Lower leg skin (tissue), 4 donors: ENCODE data around the gene ATP13A3. TPM values are rescaled to one million over a fixed set of nuclear protein-coding genes. Genes with fewer than 3 reads are reported as not detected.
A peak's percentile ranks its signal among the peaks of the same experiment; 100 is the strongest.
"Not testable (repeated sequence)": the region's sequence is repeated elsewhere in the genome, so short reads cannot be mapped to it uniquely, and the experiment has no call there.

Source experiments
- DNase-seq, 2 donors: peaks; one replicate each; pipeline ENCODE4 v3.0.0-alpha.2; 2019; ENCODE audit warnings: low spot score in 2 of 2
- H3K4me3 ChIP-seq: fragments of 200-600 bp; sonication (generic); 2 replicates; pipeline ENCODE4 v1.5.1; 2017; ENCODE audit warnings: mild to moderate bottlenecking, low read depth; ENCODE audit not compliant: poor library complexity, severe bottlenecking
- POLR2A ChIP-seq, 2 donors: fragments of 450-650 bp; IDR thresholded peaks; one replicate each; pipeline ENCODE4 v1.6.1; 2016 to 2017; ENCODE audit warnings: antibody characterized with exemption in 2 of 2, mild to moderate bottlenecking in 1 of 2, moderate library complexity in 1 of 2
- WGBS, 2 donors: methylation state at CpG; one replicate each; pipeline ENCODE4 v1.1.5; 2018; 5-methylcytosine and 5-hydroxymethylcytosine counted together
- intact Hi-C: fragments of 100-400 bp; cut with DNase I; formaldehyde crosslinking; loops from one replicate; pipeline ENCODE4 v1.15.0; 2023; ENCODE audit warnings: low total_unique reads
- total RNA-seq, 4 donors: library from RNA; depleted of rRNA; stranded (reverse); fragments of >200 nt; gene quantifications; one replicate each; pipeline ENCODE4 v1.1.0, GENCODE V29; 2016
- TF ChIP-seq, protein P1 (sequence below), 3 donors: fragments of 450-650 bp; IDR thresholded peaks; one replicate each; pipeline ENCODE4 v1.5.1; 2016; ENCODE audit warnings: antibody characterized with exemption in 3 of 3, mild to moderate bottlenecking in 3 of 3, moderate library complexity in 2 of 3

Gene ATP13A3
- 10 to 100 TPM; 35.0 to 40.6 (median 38.2) TPM for total RNA-seq

DNA sequence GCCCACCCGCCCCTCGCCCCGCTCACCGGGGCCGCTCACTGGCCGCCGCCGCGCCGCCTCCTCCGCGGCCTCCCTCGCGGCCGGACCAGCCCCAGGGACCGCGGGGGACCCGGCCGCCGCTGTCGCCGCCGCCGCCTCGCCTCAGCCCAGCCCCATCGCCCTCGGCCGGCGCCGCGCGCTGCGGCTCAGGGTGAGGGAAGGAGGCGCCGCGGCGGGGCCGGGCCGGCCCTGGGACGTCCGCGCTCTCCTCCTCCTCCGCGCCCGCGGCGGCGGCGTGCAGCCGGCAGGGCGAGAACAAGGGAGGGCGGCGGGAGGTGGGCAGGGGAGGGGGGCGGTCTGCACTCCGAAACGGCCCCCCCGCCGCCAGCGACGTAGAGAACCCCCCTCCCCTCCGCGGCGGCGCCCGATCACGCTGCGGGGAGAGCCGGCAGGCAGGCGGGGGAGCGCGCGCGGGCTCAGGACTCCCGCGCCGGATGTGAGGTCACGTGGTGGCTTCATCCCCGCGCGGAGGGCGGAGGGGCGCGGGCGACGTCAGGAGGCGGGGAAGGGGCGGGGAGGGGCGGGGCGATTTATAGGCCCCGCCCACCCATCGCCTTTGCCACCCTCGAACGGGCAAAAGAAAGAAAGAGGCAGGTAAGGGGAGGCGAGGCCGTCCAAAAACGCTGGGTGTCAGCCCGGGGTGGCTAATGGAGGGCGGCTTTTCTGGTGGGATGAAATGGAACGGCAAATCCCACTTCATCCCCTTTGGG, at the start of gene ATP13A3:
Gene ATP13A3 (minus strand): TSS at position 463 of the 749 bp plus-strand sequence. CDS start 24,812 bp downstream, outside the sequence.
- peak; percentile 77 to 97 for DNase-seq
- intact Hi-C loops: no loop called here
- peak in 1 of 2 donors; percentile 67 for TF ChIP-seq POLR2A (IDR thresholded peaks at IDR 0.05)
- TF ChIP-seq, protein P1, sequence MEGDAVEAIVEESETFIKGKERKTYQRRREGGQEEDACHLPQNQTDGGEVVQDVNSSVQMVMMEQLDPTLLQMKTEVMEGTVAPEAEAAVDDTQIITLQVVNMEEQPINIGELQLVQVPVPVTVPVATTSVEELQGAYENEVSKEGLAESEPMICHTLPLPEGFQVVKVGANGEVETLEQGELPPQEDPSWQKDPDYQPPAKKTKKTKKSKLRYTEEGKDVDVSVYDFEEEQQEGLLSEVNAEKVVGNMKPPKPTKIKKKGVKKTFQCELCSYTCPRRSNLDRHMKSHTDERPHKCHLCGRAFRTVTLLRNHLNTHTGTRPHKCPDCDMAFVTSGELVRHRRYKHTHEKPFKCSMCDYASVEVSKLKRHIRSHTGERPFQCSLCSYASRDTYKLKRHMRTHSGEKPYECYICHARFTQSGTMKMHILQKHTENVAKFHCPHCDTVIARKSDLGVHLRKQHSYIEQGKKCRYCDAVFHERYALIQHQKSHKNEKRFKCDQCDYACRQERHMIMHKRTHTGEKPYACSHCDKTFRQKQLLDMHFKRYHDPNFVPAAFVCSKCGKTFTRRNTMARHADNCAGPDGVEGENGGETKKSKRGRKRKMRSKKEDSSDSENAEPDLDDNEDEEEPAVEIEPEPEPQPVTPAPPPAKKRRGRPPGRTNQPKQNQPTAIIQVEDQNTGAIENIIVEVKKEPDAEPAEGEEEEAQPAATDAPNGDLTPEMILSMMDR (IDR thresholded peaks at IDR 0.05): no peak
- 1% methylated on average over 42 to 52 of the region's 99 CpGs for WGBS, 2 donors
- peak within 1 kb of the TSS; percentile 46 for H3K4me3 ChIP-seq

DNA sequence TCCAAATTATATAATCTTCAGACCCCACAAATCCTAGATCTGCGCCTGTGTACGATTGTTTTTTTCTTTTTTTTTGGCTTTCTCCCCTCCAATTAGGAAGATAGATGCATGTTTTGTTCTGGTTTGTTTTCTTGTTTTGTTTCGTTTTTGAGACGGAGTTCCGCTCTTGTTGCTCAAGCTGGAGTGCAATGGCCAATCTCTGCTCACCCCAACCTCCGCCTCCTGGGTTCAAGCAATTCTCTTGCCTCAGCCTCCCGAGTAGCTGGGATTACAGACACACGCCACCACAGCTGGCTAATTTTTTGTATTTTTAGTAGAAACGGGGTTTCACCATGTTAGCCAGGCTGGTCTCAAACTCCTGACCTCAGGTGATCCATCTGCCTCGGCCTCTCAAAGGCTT, 48.4 kb upstream of the ATP13A3 start:
- intact Hi-C loops, DNase-seq, H3K4me3 ChIP-seq: not testable (repeated sequence)
- 79 to 97% methylated on average over 10 of the region's 10 CpGs for WGBS, 2 donors

DNA sequence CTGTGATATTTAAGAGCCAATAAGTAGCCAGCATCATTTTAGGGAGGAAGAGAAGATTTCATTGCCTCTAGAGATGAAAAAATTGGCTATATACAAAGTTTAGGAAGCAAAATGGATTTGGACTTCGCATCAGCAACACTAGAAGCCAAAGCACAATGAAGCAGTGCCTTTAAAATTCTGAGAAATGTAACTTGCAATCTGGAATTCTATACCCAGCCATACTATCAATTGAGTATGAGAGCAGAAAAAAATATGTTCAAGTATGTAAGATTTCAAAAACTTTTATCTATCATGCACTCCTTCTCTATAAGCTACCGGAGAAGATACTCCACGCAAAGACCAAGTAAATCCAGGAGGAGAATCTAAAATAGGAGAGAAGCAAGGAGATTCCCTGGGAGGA, 47.4 kb upstream of the ATP13A3 start:
- intact Hi-C loops: no loop called here
- TF ChIP-seq, protein P1 (IDR thresholded peaks at IDR 0.05): no peak
- TF ChIP-seq POLR2A (IDR thresholded peaks at IDR 0.05): no peak
- DNase-seq: no peak
- no peak overlapping the region for H3K4me3 ChIP-seq
- 84 to 94% methylated on average over 3 of the region's 3 CpGs for WGBS, 2 donors

- no peak overlapping the region for H3K4me3 ChIP-seq
- TF ChIP-seq, protein P1 (IDR thresholded peaks at IDR 0.05): no peak
- intact Hi-C loops: no loop called here
- WGBS, 2 donors: 49 to 50% methylated on average over 4 of the region's 4 CpGs
- no peak for DNase-seq
These were observed 45.8 kb upstream of the ATP13A3 start for GRCh38 chr3:194532591-194532990.

DNA sequence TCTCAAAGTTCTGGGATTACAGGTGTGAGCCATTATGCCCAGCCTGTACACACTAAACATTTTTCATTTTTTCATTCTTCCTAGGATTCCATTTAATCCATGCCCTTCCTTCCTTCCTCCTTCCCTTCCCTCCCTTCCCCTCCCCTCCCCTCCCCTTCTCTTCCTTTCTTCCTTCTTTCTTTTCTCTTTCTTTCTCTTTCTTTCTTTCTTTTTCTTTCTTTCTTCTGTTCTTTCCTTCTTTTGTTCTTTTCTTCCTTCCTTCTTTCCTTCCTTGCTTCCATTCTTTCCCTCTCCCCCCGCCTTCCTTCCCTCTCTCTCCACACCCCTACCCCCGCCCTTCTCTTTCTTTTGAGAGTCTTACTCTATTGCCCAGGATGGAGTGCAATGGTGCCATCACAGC, 40.9 kb upstream of the ATP13A3 start:
- 96 to 97% methylated on average over 2 of the region's 2 CpGs for WGBS, 2 donors
- no peak for DNase-seq
- TF ChIP-seq, protein P1 (IDR thresholded peaks at IDR 0.05): no peak
- TF ChIP-seq POLR2A (IDR thresholded peaks at IDR 0.05): no peak
- intact Hi-C loops: no loop called here
- H3K4me3 ChIP-seq: no peak overlapping the region

- WGBS, 2 donors: 96 to 100% methylated on average over 3 to 4 of the region's 4 CpGs
These were observed 39.4 kb upstream of the ATP13A3 start for GRCh38 chr3:194526164-194526563.

More at GRCh38 chr3:194526164-194526563, 39.4 kb upstream of the ATP13A3 start:
- H3K4me3 ChIP-seq: no peak overlapping the region
- no peak for DNase-seq
- intact Hi-C loops: no loop called here
- TF ChIP-seq POLR2A (IDR thresholded peaks at IDR 0.05): no peak
- TF ChIP-seq, protein P1 (IDR thresholded peaks at IDR 0.05): no peak
